Measurements from ENCODE around the gene FGFR3.

Gene FGFR3

GRCh38 chr4:1797861-1798579, 4.9 kb downstream of the FGFR3 start:
- no peak for DNase-seq
- in situ Hi-C loops (cut with MboI; ENCODE audit: low pct_unique_long_range_greater_than_20kb, low sequenced_read_pairs), result no loop called here

- DNase-seq, result no peak
- in situ Hi-C loops (cut with MboI; ENCODE audit: low pct_unique_long_range_greater_than_20kb, low sequenced_read_pairs), result no loop called here
Measured at GRCh38 chr4:1798580-1799386, 5.7 kb downstream of the FGFR3 start.

- in situ Hi-C loops (cut with MboI; ENCODE audit: low pct_unique_long_range_greater_than_20kb, low sequenced_read_pairs), result no loop called here
- DNase-seq, result no peak
Measured at GRCh38 chr4:1799387-1800375, 6.6 kb downstream of the FGFR3 start.

- in situ Hi-C loops (cut with MboI; ENCODE audit: low pct_unique_long_range_greater_than_20kb, low sequenced_read_pairs), result no loop called here
- no peak for DNase-seq
Measured at GRCh38 chr4:1800805-1801204, 7.7 kb downstream of the FGFR3 start.

GRCh38 chr4:1801286-1801958, 8.3 kb downstream of the FGFR3 start:
- in situ Hi-C loops (cut with MboI; ENCODE audit: low pct_unique_long_range_greater_than_20kb, low sequenced_read_pairs), result no loop called here

GRCh38 chr4:1802151-1802715, 9.1 kb downstream of the FGFR3 start:
- DNase-seq, result no peak
- in situ Hi-C loops (cut with MboI; ENCODE audit: low pct_unique_long_range_greater_than_20kb, low sequenced_read_pairs), result no loop called here

More at GRCh38 chr4:1801286-1801958, 8.3 kb downstream of the FGFR3 start:
- no peak for DNase-seq

- in situ Hi-C loops (cut with MboI; ENCODE audit: low pct_unique_long_range_greater_than_20kb, low sequenced_read_pairs), result no loop called here
- DNase-seq, result no peak
Measured at GRCh38 chr4:1802720-1803522, 9.8 kb downstream of the FGFR3 start.

- no peak for DNase-seq
Measured at GRCh38 chr4:1803523-1804423, 10.7 kb downstream of the FGFR3 start.

GRCh38 chr4:1804638-1805492, 11.8 kb downstream of the FGFR3 start:
- in situ Hi-C loops (cut with MboI; ENCODE audit: low pct_unique_long_range_greater_than_20kb, low sequenced_read_pairs), result no loop called here
- no peak for DNase-seq

More at GRCh38 chr4:1803523-1804423, 10.7 kb downstream of the FGFR3 start:
- in situ Hi-C loops (cut with MboI; ENCODE audit: low pct_unique_long_range_greater_than_20kb, low sequenced_read_pairs), result no loop called here

- no peak for DNase-seq
- in situ Hi-C loops (cut with MboI; ENCODE audit: low pct_unique_long_range_greater_than_20kb, low sequenced_read_pairs), result no loop called here
Measured at GRCh38 chr4:1805493-1806222, 12.6 kb downstream of the FGFR3 start.

- no peak for DNase-seq
- in situ Hi-C loops (cut with MboI; ENCODE audit: low pct_unique_long_range_greater_than_20kb, low sequenced_read_pairs), result no loop called here
Measured at GRCh38 chr4:1806223-1806564, 13.1 kb downstream of the FGFR3 start.

GRCh38 chr4:1806596-1807331, 13.7 kb downstream of the FGFR3 start:
- in situ Hi-C loops (cut with MboI; ENCODE audit: low pct_unique_long_range_greater_than_20kb, low sequenced_read_pairs), result no loop called here

GRCh38 chr4:1807332-1807777, 14.3 kb downstream of the FGFR3 start:
- in situ Hi-C loops (cut with MboI; ENCODE audit: low pct_unique_long_range_greater_than_20kb, low sequenced_read_pairs), result no loop called here
- DNase-seq, result no peak

More at GRCh38 chr4:1806596-1807331, 13.7 kb downstream of the FGFR3 start:
- no peak for DNase-seq

- DNase-seq, result no peak
- in situ Hi-C loops (cut with MboI; ENCODE audit: low pct_unique_long_range_greater_than_20kb, low sequenced_read_pairs), result no loop called here
Measured at GRCh38 chr4:1808396-1808795, 15.3 kb downstream of the FGFR3 start.
